ENCODE data around the gene DBN1.

GRCh38 chr5:177448244-177448950 is 25.0 kb downstream of the DBN1 start:
- TF ChIP-seq, protein P1, sequence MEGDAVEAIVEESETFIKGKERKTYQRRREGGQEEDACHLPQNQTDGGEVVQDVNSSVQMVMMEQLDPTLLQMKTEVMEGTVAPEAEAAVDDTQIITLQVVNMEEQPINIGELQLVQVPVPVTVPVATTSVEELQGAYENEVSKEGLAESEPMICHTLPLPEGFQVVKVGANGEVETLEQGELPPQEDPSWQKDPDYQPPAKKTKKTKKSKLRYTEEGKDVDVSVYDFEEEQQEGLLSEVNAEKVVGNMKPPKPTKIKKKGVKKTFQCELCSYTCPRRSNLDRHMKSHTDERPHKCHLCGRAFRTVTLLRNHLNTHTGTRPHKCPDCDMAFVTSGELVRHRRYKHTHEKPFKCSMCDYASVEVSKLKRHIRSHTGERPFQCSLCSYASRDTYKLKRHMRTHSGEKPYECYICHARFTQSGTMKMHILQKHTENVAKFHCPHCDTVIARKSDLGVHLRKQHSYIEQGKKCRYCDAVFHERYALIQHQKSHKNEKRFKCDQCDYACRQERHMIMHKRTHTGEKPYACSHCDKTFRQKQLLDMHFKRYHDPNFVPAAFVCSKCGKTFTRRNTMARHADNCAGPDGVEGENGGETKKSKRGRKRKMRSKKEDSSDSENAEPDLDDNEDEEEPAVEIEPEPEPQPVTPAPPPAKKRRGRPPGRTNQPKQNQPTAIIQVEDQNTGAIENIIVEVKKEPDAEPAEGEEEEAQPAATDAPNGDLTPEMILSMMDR (conservative IDR thresholded peaks at IDR 0.05; ENCODE audit: low read depth, low read length) = no peak
- no peak for TF ChIP-seq EZH2phosphoT487 (IDR thresholded peaks at IDR 0.05; ENCODE audit: borderline replicate concordance, low read length)

Data from PC-3 (cell line).